Panc1 (cell line): Measurements from ENCODE around the gene MFN1. TPM values are rescaled to one million over a fixed set of nuclear protein-coding genes. Genes with fewer than 3 reads are reported as not detected.

ENCODE experiments used
- ATAC-seq: fragments of 200-7000 bp; cut with Tn5 transposase; 2 replicates; pipeline ENCODE4 v1.9.1; 2020; ENCODE audit warnings: mild to moderate bottlenecking, moderate library complexity
- BruUV-seq: library from RNA; stranded (reverse); fragments of 400-500 nt; replicated peaks from 2 replicates; lab custom pipeline; 2021; lab: Mats Ljungman, UMichigan
- CTCF ChIA-PET: fragments of 300-600 bp; sonication (Branson Sonifier 250); formaldehyde crosslinking; loops from one replicate; lab custom pipeline; 2022; ENCODE audit warnings: antibody characterized with exemption; lab: Charles Lee
- POLR2A ChIA-PET: fragments of 300-600 bp; sonication (Branson Sonifier 250); formaldehyde crosslinking; loops from one replicate; lab custom pipeline; 2022; ENCODE audit warnings: antibody characterized with exemption; lab: Charles Lee
- DNase-seq: peaks from one replicate; pipeline ENCODE4 v3.0.0-alpha.2; 2010; ENCODE audit warnings: low read depth, low spot score
- H3K27ac ChIP-seq: 2 replicates; pipeline ENCODE4 v1.5.1; 2011; ENCODE audit warnings: mild to moderate bottlenecking, low read length, inconsistent platforms
- H3K27me3 ChIP-seq: fragments of 200-500 bp; sonication (Bioruptor generic); 2 replicates; pipeline ENCODE4 v1.6.0; 2014; ENCODE audit warnings: low read length, inconsistent platforms; ENCODE audit not compliant: control insufficient read depth, insufficient read depth
- H3K36me3 ChIP-seq: fragments of 200-500 bp; sonication (Bioruptor generic); 2 replicates; pipeline ENCODE4 v1.5.1; 2014; ENCODE audit warnings: inconsistent platforms, mild to moderate bottlenecking, low read length, moderate library complexity; ENCODE audit not compliant: control insufficient read depth, insufficient read depth
- H3K4me1 ChIP-seq: 2 replicates; pipeline ENCODE4 v1.5.1; 2011; ENCODE audit warnings: inconsistent platforms, mild to moderate bottlenecking, low read length, moderate library complexity; ENCODE audit not compliant: control insufficient read depth, insufficient read depth
- H3K4me3 ChIP-seq, 2 experiments: 2 replicates each; pipeline ENCODE4 v1.5.1; 2011 to 2012; ENCODE audit warnings: low read depth in 2 of 2, low read length in 2 of 2, mild to moderate bottlenecking in 2 of 2, inconsistent platforms in 1 of 2, moderate library complexity in 1 of 2
- H3K9me3 ChIP-seq: fragments of 200-500 bp; sonication (Bioruptor generic); 2 replicates; pipeline ENCODE4 v1.5.1; 2014; ENCODE audit warnings: low read depth, mild to moderate bottlenecking, inconsistent platforms, low read length, moderate library complexity; ENCODE audit not compliant: control insufficient read depth, insufficient read depth
- POLR2AphosphoS5 ChIP-seq: IDR thresholded peaks from 2 replicates; pipeline ENCODE4 v1.6.1; 2012; ENCODE audit warnings: mild to moderate bottlenecking, low read depth, low read length, moderate library complexity
- REST ChIP-seq, 2 experiments: IDR thresholded peaks; 2 replicates each; pipeline ENCODE4 v1.6.1; 2011 to 2012; ENCODE audit warnings: low read depth in 2 of 2, control low read depth in 1 of 2, low read length in 1 of 2, mild to moderate bottlenecking in 1 of 2, moderate library complexity in 1 of 2; ENCODE audit not compliant: insufficient read depth in 1 of 2
- SIN3A ChIP-seq: IDR thresholded peaks from 2 replicates; pipeline ENCODE4 v1.6.1; 2012; ENCODE audit warnings: low read depth, mild to moderate bottlenecking, low read length, moderate library complexity, borderline replicate concordance; ENCODE audit not compliant: insufficient read depth
- TCF7L2 ChIP-seq: IDR thresholded peaks from 2 replicates; pipeline ENCODE4 v1.6.1; 2011; ENCODE audit warnings: mild to moderate bottlenecking, low read depth, low read length, inconsistent platforms
- in situ Hi-C: cut with HindIII; loops from 2 replicates; pipeline ENCODE4 v1.10.0; 2016; ENCODE audit warnings: low sequenced_read_pairs, low pct_unique_long_range_greater_than_20kb
- intact Hi-C: fragments of 100-400 bp; cut with micrococcal nuclease; formaldehyde crosslinking; loops from one replicate; pipeline ENCODE4 v1.10.0; 2022; ENCODE audit not compliant: unreplicated experiment
- total RNA-seq: library from RNA; stranded (reverse); gene quantifications from one replicate; pipeline ENCODE4 v1.2.1, GENCODE V29; 2021; ENCODE audit not compliant: unreplicated experiment
- TF ChIP-seq, protein P1 (sequence below): fragments of 450-650 bp; IDR thresholded peaks from 2 replicates; pipeline ENCODE4 v1.5.1; 2017; ENCODE audit warnings: mild to moderate bottlenecking

The MFN1 gene
- total RNA-seq, 1 experiment from 2014 or later = 73.5 TPM

- no peak for DNase-seq
- Histone ChIP-seq H3K27me3 (no peaks in the 10 kb centered on the region), H3K27ac (no peak overlapping the region), H3K4me3 (no peak overlapping the region), H3K9me3 (no peaks in the 10 kb centered on the region), H3K4me1 (no peaks in the 10 kb centered on the region), H3K36me3 (no peaks in the 10 kb centered on the region)
- in situ Hi-C loops = no loop called here
- BruUV-seq = no TSS peak
- no peak for ATAC-seq
- ChIA-PET CTCF (no interaction called here), POLR2A (no interaction called here)
- TF ChIP-seq REST (IDR thresholded peaks at IDR 0.05; ENCODE audit: insufficient read depth in 1 of 2, low read depth in 2 of 2, low read length in 1 of 2) (no peak), SIN3A (no peak), TCF7L2 (no peak), POLR2AphosphoS5 (no peak)
- TF ChIP-seq, protein P1, sequence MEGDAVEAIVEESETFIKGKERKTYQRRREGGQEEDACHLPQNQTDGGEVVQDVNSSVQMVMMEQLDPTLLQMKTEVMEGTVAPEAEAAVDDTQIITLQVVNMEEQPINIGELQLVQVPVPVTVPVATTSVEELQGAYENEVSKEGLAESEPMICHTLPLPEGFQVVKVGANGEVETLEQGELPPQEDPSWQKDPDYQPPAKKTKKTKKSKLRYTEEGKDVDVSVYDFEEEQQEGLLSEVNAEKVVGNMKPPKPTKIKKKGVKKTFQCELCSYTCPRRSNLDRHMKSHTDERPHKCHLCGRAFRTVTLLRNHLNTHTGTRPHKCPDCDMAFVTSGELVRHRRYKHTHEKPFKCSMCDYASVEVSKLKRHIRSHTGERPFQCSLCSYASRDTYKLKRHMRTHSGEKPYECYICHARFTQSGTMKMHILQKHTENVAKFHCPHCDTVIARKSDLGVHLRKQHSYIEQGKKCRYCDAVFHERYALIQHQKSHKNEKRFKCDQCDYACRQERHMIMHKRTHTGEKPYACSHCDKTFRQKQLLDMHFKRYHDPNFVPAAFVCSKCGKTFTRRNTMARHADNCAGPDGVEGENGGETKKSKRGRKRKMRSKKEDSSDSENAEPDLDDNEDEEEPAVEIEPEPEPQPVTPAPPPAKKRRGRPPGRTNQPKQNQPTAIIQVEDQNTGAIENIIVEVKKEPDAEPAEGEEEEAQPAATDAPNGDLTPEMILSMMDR = no peak
- intact Hi-C loops = no loop called here
Observed at GRCh38 chr3:179410999-179411398, 63.5 kb downstream of the MFN1 start.

DNA sequence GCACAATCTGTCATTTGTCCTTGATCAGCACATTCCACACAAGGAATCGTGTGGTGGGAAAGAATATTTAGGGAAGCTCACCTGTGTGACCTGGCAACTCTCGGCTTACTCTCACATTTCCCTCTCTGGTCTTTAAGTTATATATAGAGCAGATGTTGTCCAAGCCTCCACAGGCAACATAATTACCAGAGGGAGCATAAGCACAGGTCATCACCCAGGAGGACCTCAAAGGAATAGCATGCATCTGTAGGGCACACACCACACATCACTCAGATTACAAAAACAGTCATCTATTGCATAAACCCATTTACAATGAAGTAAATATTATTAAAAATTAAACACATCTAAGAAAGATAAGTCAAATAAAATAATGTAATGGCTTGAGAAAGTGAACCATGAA, 67.3 kb downstream of the MFN1 start:
- TF ChIP-seq POLR2AphosphoS5 (no peak), REST (IDR thresholded peaks at IDR 0.05; ENCODE audit: insufficient read depth in 1 of 2, low read depth in 2 of 2, low read length in 1 of 2) (no peak), TCF7L2 (no peak), SIN3A (no peak)
- TF ChIP-seq, protein P1 = no peak
- no peaks in the 10 kb centered on the region for H3K36me3 ChIP-seq
- no peaks in the 10 kb centered on the region for H3K9me3 ChIP-seq
- DNase-seq (no peak), ATAC-seq (no peak)
- no peak overlapping the region for H3K4me3 ChIP-seq
- H3K4me1 ChIP-seq = no peaks in the 10 kb centered on the region
- no TSS peak for BruUV-seq
- CTCF ChIA-PET = no interaction called here
- POLR2A ChIA-PET = no interaction called here
- H3K27ac ChIP-seq = no peak overlapping the region
- in situ Hi-C loops = no loop called here
- intact Hi-C loops = no loop called here
- H3K27me3 ChIP-seq = no peaks in the 10 kb centered on the region
